Neuronal stem cell (in vitro differentiated cells): Measurements from ENCODE around the gene RASGRF1.

Source experiments
- DNase-seq: peaks from one replicate; pipeline ENCODE4 v3.0.0-alpha.2; 2013; ENCODE audit warnings: low spot score
- H2AFZ ChIP-seq: one replicate; pipeline ENCODE4 v1.6.1; 2013; ENCODE audit warnings: mild to moderate bottlenecking, low read length, inconsistent platforms
- H2AK5ac ChIP-seq: 2 replicates; pipeline ENCODE4 v1.6.1; 2013; ENCODE audit warnings: low read depth, mild to moderate bottlenecking, inconsistent platforms, low read length, moderate library complexity, mixed read lengths
- H2BK120ac ChIP-seq: 2 replicates; pipeline ENCODE4 v1.6.1; 2013; ENCODE audit warnings: low read depth, mild to moderate bottlenecking, inconsistent platforms, low read length, moderate library complexity, mixed read lengths
- H2BK12ac ChIP-seq: one replicate; pipeline ENCODE4 v1.6.1; 2013; ENCODE audit warnings: low read length, inconsistent platforms
- H2BK15ac ChIP-seq: 2 replicates; pipeline ENCODE4 v1.6.1; 2013; ENCODE audit warnings: mild to moderate bottlenecking, low read length, inconsistent platforms, mixed read lengths
- H2BK5ac ChIP-seq: one replicate; pipeline ENCODE4 v1.6.1; 2013; ENCODE audit warnings: inconsistent platforms, mild to moderate bottlenecking, low read length, moderate library complexity
- H3K14ac ChIP-seq: one replicate; pipeline ENCODE4 v1.6.1; 2013; ENCODE audit warnings: low read length, inconsistent platforms
- H3K18ac ChIP-seq: 2 replicates; pipeline ENCODE4 v1.6.1; 2013; ENCODE audit warnings: low read length, inconsistent platforms
- H3K23ac ChIP-seq: 2 replicates; pipeline ENCODE4 v1.6.1; 2013; ENCODE audit warnings: low read depth, mild to moderate bottlenecking, mixed read lengths, low read length, inconsistent platforms; ENCODE audit not compliant: poor library complexity
- H3K27ac ChIP-seq: replicated peaks from 3 replicates; pipeline ENCODE4 v1.5.1; 2013; ENCODE audit warnings: low read length, inconsistent platforms
- H3K27me3 ChIP-seq, 3 experiments: 2 replicates each; pipeline ENCODE4 v1.6.1; 2013; ENCODE audit warnings: low read length in 3 of 3, mild to moderate bottlenecking in 2 of 3, inconsistent platforms in 1 of 3, low read depth in 1 of 3, mixed read lengths in 1 of 3, moderate library complexity in 1 of 3; ENCODE audit not compliant: control insufficient read depth in 3 of 3, insufficient read depth in 3 of 3
- H3K36me3 ChIP-seq, 2 donors: replicated peaks in 1 of 2; 2 replicates each; pipeline ENCODE4 v1.6.1; 2013; ENCODE audit warnings: low read length in 2 of 2; ENCODE audit not compliant: control insufficient read depth in 2 of 2, insufficient read depth in 2 of 2
- H3K4ac ChIP-seq: 2 replicates; pipeline ENCODE4 v1.6.1; 2013; ENCODE audit warnings: inconsistent platforms, mild to moderate bottlenecking, low read length, moderate library complexity
- H3K4me1 ChIP-seq, 2 donors: 1 replicate in 1 of 2; 2 replicates in 1 of 2; pipeline ENCODE4 v1.6.1; 2013; ENCODE audit warnings: low read length in 2 of 2, low read depth in 1 of 2; ENCODE audit not compliant: control insufficient read depth in 2 of 2, insufficient read depth in 1 of 2
- H3K4me2 ChIP-seq: one replicate; pipeline ENCODE4 v1.6.1; 2013; ENCODE audit warnings: mild to moderate bottlenecking, low read length, inconsistent platforms; ENCODE audit not compliant: insufficient read depth, poor library complexity, severe bottlenecking
- H3K4me3 ChIP-seq, 2 donors: 2 replicates each; pipeline ENCODE4 v1.5.1; 2013; ENCODE audit warnings: low read length in 2 of 2, mild to moderate bottlenecking in 2 of 2, inconsistent platforms in 1 of 2, moderate library complexity in 1 of 2
- H3K79me1 ChIP-seq: one replicate; pipeline ENCODE4 v1.6.1; 2013; ENCODE audit warnings: low read depth, mild to moderate bottlenecking, inconsistent platforms, low read length, moderate library complexity
- H3K9ac ChIP-seq: one replicate; pipeline ENCODE4 v1.6.1; 2013; ENCODE audit warnings: mild to moderate bottlenecking, low read depth, low read length, inconsistent platforms; ENCODE audit not compliant: poor library complexity
- H3K9me3 ChIP-seq, 2 donors: replicated peaks in 1 of 2; 2 replicates each; pipeline versions ENCODE3 to v1.6.1; 2013; ENCODE audit warnings: low read length in 2 of 2, mild to moderate bottlenecking in 2 of 2, inconsistent platforms in 1 of 2, low read depth in 1 of 2, mixed read lengths in 1 of 2, moderate library complexity in 1 of 2; ENCODE audit not compliant: control insufficient read depth in 2 of 2, insufficient read depth in 1 of 2
- H4K8ac ChIP-seq: one replicate; pipeline ENCODE4 v1.6.1; 2013; ENCODE audit warnings: low read depth, mild to moderate bottlenecking, inconsistent platforms, low read length, moderate library complexity
- H4K91ac ChIP-seq: one replicate; pipeline ENCODE4 v1.6.1; 2013; ENCODE audit warnings: low read length, low read depth, mild to moderate bottlenecking, inconsistent platforms; ENCODE audit not compliant: poor library complexity
- WGBS, 2 donors: extraction: QIAGEN DNeasy Blood & Tissue Kit; methylation state at CpG; one replicate each; pipeline ENCODE4 v1.1.7; 2013; ENCODE audit warnings: missing lambda C conversion rate in 2 of 2, mixed read lengths in 1 of 2; ENCODE audit not compliant: insufficient read length in 2 of 2, insufficient replicate concordance in 1 of 2; ENCODE audit errors: extremely low coverage in 2 of 2; 5-methylcytosine and 5-hydroxymethylcytosine counted together

Gene RASGRF1

GRCh38 chr15:78989701-78990240 lies 100.8 kb downstream of the RASGRF1 start:
- WGBS, 2 donors, result no CpG with 5 or more reads among the region's 9 CpGs
- H4K8ac ChIP-seq, result no peak overlapping the region
- H3K4me3 ChIP-seq, result peak overlapping the region in 1 of 2 donors; percentile 44
- no peak overlapping the region for H2BK5ac ChIP-seq
- no peak overlapping the region for H2BK120ac ChIP-seq
- no peaks in the 10 kb centered on the region for H3K4me1 ChIP-seq
- H3K36me3 ChIP-seq, result no peaks in the 10 kb centered on the region
- H4K91ac ChIP-seq, result no peak overlapping the region
- H3K9me3 ChIP-seq, result no peaks in the 10 kb centered on the region
- no peak overlapping the region for H3K18ac ChIP-seq
- H2AFZ ChIP-seq, result no peak overlapping the region
- DNase-seq, result no peak
- no peaks in the 10 kb centered on the region for H3K79me1 ChIP-seq
- H3K14ac ChIP-seq, result no peak overlapping the region
- H2BK15ac ChIP-seq, result no peak overlapping the region
- no peak overlapping the region for H2BK12ac ChIP-seq
- peaks cover 0 to 7% (median 0%) of the 10 kb centered on the region in 3 experiments for H3K27me3 ChIP-seq
- no peak overlapping the region for H3K9ac ChIP-seq
- no peak overlapping the region for H3K4me2 ChIP-seq
- no peak overlapping the region for H3K23ac ChIP-seq
- no peak overlapping the region for H2AK5ac ChIP-seq
- no peak overlapping the region for H3K4ac ChIP-seq
- H3K27ac ChIP-seq, result no peak overlapping the region

DNA sequence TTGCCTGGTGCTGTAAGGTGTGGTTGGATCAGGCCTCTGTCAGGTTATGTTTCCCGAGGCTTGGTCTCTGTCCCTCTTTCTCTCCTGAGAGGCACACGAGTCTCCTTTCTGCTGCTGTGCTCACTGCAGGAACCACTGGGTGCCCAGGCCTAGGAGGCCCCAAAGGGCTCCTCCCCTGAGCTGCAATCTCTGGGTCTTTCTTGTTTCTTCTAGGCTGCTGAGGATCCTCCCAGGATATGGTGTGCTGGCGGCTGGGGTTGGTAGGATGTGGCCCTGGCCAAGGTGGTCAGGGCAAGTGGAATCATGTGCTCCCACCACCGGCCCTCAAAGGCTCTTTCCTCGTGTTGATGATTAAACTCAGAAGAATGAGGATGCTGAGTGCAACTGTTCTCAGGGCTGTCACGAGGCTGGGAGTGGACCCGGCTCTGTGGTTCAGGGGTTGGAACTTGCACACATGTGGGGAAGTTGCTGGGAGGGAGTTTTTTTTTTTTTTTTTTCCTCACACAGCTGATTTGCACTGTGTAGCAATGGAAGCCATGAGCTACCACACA lies 102.1 kb downstream of the RASGRF1 start:
- H3K4me2 ChIP-seq, result no peak overlapping the region
- no peak overlapping the region for H3K23ac ChIP-seq
- no peak overlapping the region for H3K27ac ChIP-seq
- no peak overlapping the region for H2BK120ac ChIP-seq
- H3K4me3 ChIP-seq, result no peak overlapping the region
- H3K36me3 ChIP-seq, result no peaks in the 10 kb centered on the region
- peaks cover 0 to 7% (median 0%) of the 10 kb centered on the region in 3 experiments for H3K27me3 ChIP-seq
- H3K9me3 ChIP-seq, result no peaks in the 10 kb centered on the region
- no peak overlapping the region for H3K9ac ChIP-seq
- WGBS, 2 donors, result no CpG with 5 or more reads among the region's 7 CpGs
- no peaks in the 10 kb centered on the region for H3K79me1 ChIP-seq
- H2BK12ac ChIP-seq, result no peak overlapping the region
- no peak overlapping the region for H3K14ac ChIP-seq
- H4K8ac ChIP-seq, result no peak overlapping the region
- no peak overlapping the region for H2AK5ac ChIP-seq
- H4K91ac ChIP-seq, result no peak overlapping the region
- no peak overlapping the region for H2AFZ ChIP-seq
- no peaks in the 10 kb centered on the region for H3K4me1 ChIP-seq
- no peak for DNase-seq
- no peak overlapping the region for H2BK15ac ChIP-seq
- no peak overlapping the region for H3K4ac ChIP-seq
- H3K18ac ChIP-seq, result no peak overlapping the region
- no peak overlapping the region for H2BK5ac ChIP-seq

GRCh38 chr15:78987556-78988360 lies 102.8 kb downstream of the RASGRF1 start:
- no peak overlapping the region for H3K9ac ChIP-seq
- no peak overlapping the region for H2BK120ac ChIP-seq
- DNase-seq, result no peak
- H2BK12ac ChIP-seq, result no peak overlapping the region
- no peak overlapping the region for H2BK15ac ChIP-seq
- no peaks in the 10 kb centered on the region for H3K79me1 ChIP-seq
- no peak overlapping the region for H3K4me3 ChIP-seq
- no peak overlapping the region for H3K14ac ChIP-seq
- no peak overlapping the region for H2BK5ac ChIP-seq
- H3K9me3 ChIP-seq, result no peaks in the 10 kb centered on the region
- H3K4ac ChIP-seq, result no peak overlapping the region
- H2AFZ ChIP-seq, result no peak overlapping the region
- H3K18ac ChIP-seq, result no peak overlapping the region
- H3K27ac ChIP-seq, result no peak overlapping the region
- H3K36me3 ChIP-seq, result no peaks in the 10 kb centered on the region
- no peak overlapping the region for H4K91ac ChIP-seq
- no peak overlapping the region for H4K8ac ChIP-seq
- H3K23ac ChIP-seq, result no peak overlapping the region
- no peaks in the 10 kb centered on the region for H3K4me1 ChIP-seq
- no peak overlapping the region for H2AK5ac ChIP-seq
- no CpG with 5 or more reads among the region's 10 CpGs for WGBS, 2 donors
- H3K4me2 ChIP-seq, result no peak overlapping the region
- H3K27me3 ChIP-seq, result peaks cover 0 to 7% (median 0%) of the 10 kb centered on the region in 3 experiments

DNA sequence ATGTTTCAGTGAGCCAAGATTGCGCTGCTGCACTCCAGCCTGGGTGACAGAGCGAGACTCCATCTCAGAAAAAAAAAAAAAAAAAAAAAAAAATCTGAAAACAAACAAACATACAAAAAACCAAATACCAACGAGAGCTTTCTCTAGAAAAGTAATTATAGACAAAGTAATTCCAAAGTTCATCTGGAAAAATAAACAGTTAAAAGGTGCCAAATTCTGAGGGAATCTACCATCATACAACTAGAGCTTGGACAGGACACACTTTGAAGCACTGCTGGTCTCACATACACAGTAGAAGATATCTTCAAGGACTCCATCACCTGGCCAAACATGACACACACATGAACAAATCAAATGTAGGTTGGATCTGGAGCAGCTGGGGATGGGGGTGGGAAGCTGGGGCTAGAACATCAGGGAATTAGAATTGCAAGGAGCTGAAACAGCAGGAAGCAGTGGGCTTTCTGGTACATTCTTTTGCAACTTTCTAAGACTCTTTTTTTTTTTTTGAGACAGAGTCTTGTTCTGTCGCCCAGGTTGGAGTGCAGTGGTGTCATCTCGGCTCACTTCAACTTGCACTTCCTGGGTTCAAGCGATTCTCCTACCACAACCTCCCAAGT lies 104.6 kb downstream of the RASGRF1 start:
- WGBS, 2 donors, result no CpG with 5 or more reads among the region's 6 CpGs
- H3K4me1 ChIP-seq, result no peaks in the 10 kb centered on the region

More for the DNA sequence above, 104.6 kb downstream of the RASGRF1 start:
- H3K4ac ChIP-seq, result no peak overlapping the region
- no peaks in the 10 kb centered on the region for H3K36me3 ChIP-seq
- no peak overlapping the region for H2BK12ac ChIP-seq
- H3K14ac ChIP-seq, result no peak overlapping the region
- H3K27ac ChIP-seq, result no peak overlapping the region
- no peak overlapping the region for H2AK5ac ChIP-seq
- no peak overlapping the region for H2BK120ac ChIP-seq
- no peak for DNase-seq
- H4K8ac ChIP-seq, result no peak overlapping the region
- no peak overlapping the region for H4K91ac ChIP-seq
- H2BK5ac ChIP-seq, result no peak overlapping the region
- H3K4me3 ChIP-seq, result no peak overlapping the region
- H2AFZ ChIP-seq, result no peak overlapping the region
- no peak overlapping the region for H2BK15ac ChIP-seq
- peaks cover 0 to 7% (median 0%) of the 10 kb centered on the region in 3 experiments for H3K27me3 ChIP-seq
- no peaks in the 10 kb centered on the region for H3K9me3 ChIP-seq
- no peaks in the 10 kb centered on the region for H3K79me1 ChIP-seq
- H3K9ac ChIP-seq, result no peak overlapping the region
- H3K18ac ChIP-seq, result no peak overlapping the region
- no peak overlapping the region for H3K4me2 ChIP-seq
- no peak overlapping the region for H3K23ac ChIP-seq
